AG08395 (cell line): ENCODE measurements around the gene OR5F1.

ENCODE experiments used
- DNase-seq: peaks from one replicate; pipeline ENCODE4 v3.0.0; 2012; ENCODE audit warnings: mixed read lengths, low spot score

OR5F1 gene

DNA sequence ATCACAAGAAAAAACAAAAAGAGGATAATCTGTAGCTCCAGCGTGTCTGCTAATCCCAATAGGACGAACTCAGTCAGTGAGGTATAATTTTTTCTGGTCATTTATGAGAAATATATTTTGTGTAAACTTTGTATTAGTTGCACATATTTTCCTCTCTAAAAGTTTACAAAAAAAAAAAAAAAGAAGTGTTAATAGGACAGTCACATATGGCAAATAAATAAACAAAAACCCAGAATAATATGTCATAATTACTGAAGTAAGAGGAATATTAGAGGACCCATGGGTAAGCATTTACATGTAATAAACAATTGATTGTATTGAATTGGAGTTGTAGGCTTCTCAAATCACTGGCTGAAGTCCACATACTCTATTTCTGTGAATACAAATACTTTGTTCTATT, at the start of gene OR5F1:
Gene OR5F1, minus strand, starts transcription at position 101 of the 400 bp plus-strand sequence. Its CDS starts 0 bp downstream, at position 101.
- DNase-seq: no peak

DNA sequence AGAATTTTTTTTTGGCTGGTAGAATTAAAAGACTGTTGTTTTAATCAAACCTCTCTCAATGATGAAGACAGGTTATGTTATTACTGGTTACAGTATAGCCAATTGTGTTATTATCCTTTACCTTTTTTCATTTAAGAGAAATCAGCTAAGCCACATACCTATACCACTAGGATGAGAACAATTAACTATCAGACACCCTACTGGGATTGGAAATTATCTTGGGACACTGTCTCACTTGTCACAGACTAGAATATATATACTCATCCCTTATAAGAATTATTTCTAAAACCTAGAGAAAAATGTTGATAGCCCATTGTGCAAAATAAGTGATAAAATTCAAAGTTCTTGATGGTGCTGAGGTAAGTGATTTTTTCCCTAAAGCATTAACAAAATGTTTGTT, 32.9 kb upstream of the OR5F1 start, which contains the start of gene OR5AS1:
Gene OR5AS1, plus strand, starts transcription at position 301 of the 400 bp plus-strand sequence. CDS start 2,765 bp downstream, outside the sequence.
- no peak for DNase-seq

DNA sequence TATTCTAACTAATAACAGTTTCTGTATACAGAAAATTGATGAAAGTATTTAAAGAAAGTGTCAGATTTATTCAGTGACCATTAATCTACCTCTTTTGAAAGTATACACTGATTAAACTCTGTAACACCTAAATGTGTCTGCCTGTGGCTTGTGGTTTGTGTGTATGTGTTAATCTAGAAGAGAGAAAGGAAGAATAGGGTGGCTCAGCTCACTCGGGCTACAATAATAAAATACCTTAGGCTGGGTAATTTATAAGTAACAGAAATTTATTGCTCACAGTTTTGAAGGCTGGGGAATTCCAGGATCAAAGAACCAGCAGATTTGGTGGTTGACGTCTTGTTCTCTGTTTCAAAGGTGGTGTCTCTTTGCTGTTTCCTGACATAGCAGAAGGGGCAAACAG, 19.4 kb upstream of the OR5F1 start:
- DNase-seq: no peak

DNA sequence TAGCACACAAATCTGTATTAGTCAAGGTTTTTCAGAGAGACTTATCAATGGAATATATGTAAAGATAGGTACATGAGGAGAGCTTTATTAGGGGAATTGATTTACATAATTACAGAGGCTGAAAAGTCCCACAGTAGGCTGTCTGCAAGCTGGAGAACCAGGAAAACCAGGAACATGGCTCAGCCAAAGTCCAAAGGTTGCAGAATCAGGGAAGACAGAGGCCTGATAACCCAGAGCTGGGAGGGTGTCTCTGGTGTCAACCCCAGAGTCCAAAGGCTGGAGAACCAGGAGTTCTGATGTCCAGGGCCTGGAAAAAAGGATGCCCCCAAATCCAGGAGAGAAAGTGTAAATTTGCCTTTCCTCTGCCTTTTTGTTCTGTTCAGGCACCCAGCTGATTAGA, 16.3 kb upstream of the OR5F1 start:
- DNase-seq: no peak

DNA sequence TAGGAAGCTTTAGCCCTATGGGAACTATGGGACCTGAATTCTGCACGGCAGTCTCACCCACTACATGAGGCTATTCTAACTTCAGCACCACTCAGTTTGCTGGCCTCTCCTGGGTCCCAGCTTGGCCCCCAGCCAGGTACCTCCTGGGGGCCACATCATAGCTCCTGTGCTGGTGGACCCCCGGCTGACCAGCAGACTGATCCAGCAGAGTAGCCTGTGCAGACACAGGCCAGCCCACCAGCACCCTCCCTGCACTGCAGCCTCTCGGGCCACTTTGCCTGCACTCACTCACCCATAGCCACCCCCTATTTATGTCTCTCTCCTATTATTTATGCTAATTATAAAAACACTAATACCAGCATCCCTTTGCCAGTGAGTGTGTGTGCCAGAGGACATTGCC, 23.5 kb downstream of the OR5F1 start:
- no peak for DNase-seq

DNA sequence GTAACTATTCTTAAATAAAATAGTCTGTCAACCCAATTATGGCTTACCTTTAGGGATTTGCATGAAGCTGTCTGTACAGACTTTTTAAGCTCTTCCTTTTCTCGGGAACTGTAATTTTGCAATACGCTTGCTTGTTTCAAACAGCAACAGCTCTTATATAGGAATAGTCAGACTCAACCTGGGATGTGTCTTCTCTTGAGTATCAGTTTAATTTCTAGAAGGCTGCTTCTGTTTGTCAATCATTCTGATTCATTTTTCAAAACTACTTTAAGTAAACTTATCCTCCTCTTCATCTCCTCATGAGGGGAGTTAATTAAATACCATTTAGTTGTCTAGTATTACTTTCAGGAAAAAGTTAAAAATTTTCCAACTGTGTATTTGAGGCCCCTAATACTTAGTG, 24.6 kb downstream of the OR5F1 start, which contains the start of gene OR10AG1:
Gene OR10AG1, minus strand, starts transcription at position 101 of the 400 bp plus-strand sequence. Its CDS starts 38 bp downstream, at position 63.
- DNase-seq: no peak

DNA sequence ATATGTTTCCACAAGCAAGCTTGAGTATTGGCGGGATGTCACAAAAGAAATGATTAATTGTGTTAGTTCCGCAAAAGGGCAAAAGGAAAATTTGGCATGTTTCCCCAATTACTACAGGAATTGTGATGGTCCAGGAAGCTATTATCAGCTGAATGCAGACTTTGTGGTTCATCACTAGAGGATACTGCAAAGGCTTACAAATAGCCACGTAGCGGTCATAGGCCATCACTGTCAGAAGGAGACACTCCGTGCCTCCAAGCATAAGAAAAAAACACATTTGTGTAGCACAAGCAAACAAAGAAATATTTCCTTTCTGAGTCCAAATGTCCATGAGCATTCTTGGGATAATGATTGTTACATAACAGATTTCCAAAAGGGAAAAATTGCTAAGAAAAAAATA, 26.5 kb downstream of the OR5F1 start:
- DNase-seq: no peak

DNA sequence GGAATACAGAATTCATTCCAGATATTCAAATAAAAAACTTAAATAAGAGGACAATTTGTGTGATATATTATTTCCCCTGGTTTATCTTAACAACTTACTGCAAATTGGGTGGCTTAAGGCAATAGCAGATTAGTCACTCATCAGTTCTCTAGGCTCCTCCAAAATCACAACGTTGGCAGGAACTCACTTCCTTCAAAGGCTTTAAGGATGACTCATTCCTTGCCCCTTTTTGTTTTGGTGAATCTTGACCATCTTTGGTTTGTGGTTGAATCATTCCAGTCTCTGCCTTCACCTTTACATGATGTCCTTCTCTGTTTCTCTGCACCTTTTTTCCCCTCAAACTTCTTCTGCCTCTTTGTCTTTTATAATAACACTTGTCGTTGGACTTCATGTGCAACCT, 28.0 kb downstream of the OR5F1 start:
- no peak for DNase-seq

DNA sequence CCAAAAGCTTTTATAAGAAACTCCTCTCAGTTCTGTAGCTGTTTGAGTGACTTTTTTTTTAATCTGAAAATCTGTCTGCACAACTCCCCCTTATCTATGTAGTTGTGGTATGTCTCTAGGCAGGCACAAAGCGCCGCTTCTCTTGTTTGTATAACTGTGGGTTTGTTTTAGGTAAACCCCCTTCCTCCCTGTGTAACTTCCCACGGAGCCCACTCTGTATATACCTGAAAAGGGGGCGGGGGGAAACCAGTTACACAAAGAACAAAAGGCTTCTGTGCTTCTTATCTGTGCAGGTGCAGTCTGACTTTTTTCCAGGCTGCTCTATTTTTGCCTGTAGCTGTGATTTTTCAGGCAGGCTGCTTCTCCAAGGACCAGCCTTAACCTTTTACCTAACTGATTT, 37.9 kb downstream of the OR5F1 start:
- DNase-seq: no peak

DNA sequence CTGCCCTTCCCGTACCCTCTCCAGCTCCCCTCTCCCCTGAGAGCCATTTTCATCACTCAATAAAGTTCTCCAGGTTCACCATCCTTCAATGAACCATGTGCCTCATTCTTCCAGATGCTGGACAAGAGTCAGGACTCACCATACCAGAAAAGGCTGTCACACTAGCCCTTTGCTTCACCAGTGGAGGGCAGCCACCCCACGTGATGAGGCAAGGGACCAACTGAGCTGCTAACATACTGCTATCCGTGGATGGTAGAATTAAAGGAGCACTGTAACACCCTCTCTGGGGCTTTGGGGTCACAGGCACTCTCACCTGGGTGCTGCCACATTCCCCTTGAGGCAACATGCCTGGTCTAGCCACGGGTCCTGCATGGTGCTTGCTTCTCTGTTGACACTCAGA, 45.1 kb downstream of the OR5F1 start:
- DNase-seq: no peak
